Measurements from ENCODE around the gene KCTD14.

- no peak for TF ChIP-seq POLR2AphosphoS5 (IDR thresholded peaks at IDR 0.05)
- TF ChIP-seq POLR2A (IDR thresholded peaks at IDR 0.05): no peak
- TF ChIP-seq, protein P1, sequence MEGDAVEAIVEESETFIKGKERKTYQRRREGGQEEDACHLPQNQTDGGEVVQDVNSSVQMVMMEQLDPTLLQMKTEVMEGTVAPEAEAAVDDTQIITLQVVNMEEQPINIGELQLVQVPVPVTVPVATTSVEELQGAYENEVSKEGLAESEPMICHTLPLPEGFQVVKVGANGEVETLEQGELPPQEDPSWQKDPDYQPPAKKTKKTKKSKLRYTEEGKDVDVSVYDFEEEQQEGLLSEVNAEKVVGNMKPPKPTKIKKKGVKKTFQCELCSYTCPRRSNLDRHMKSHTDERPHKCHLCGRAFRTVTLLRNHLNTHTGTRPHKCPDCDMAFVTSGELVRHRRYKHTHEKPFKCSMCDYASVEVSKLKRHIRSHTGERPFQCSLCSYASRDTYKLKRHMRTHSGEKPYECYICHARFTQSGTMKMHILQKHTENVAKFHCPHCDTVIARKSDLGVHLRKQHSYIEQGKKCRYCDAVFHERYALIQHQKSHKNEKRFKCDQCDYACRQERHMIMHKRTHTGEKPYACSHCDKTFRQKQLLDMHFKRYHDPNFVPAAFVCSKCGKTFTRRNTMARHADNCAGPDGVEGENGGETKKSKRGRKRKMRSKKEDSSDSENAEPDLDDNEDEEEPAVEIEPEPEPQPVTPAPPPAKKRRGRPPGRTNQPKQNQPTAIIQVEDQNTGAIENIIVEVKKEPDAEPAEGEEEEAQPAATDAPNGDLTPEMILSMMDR (IDR thresholded peaks at IDR 0.05): no peak
Observed at GRCh38 chr11:78054971-78055370, 31.9 kb upstream of the KCTD14 start.
